SK-N-SH (cell line): ENCODE measurements around the gene PDE9A.

ENCODE experiments used
- GABPA ChIP-seq: IDR thresholded peaks from 2 replicates; pipeline ENCODE4 v1.4.0; 2012; ENCODE audit warnings: low read depth, mild to moderate bottlenecking
- JUND ChIP-seq: IDR thresholded peaks from 2 replicates; pipeline ENCODE4 v1.4.0; 2012
- RCOR1 ChIP-seq: fragments of 150-350 bp; IDR thresholded peaks from 2 replicates; pipeline ENCODE4 v1.6.1; 2017; ENCODE audit warnings: antibody characterized with exemption, low read length
- SIN3A ChIP-seq: IDR thresholded peaks from 2 replicates; pipeline ENCODE4 v1.6.1; 2012; ENCODE audit warnings: low read depth, mild to moderate bottlenecking, low read length, moderate library complexity, borderline replicate concordance
- TCF12 ChIP-seq: IDR thresholded peaks from 2 replicates; pipeline ENCODE4 v1.4.0; 2012
- TEAD4 ChIP-seq: IDR thresholded peaks from 2 replicates; pipeline ENCODE4 v1.4.0; 2012; ENCODE audit warnings: mild to moderate bottlenecking, borderline replicate concordance; ENCODE audit not compliant: insufficient read depth
- TF ChIP-seq, protein P1 (sequence below): fragments of 200-600 bp; sonication (generic); IDR thresholded peaks from 2 replicates; pipeline ENCODE4 v1.6.1; 2017; ENCODE audit warnings: antibody characterized with exemption, mild to moderate bottlenecking, moderate library complexity
- TF ChIP-seq, protein P2 (sequence below): fragments of 150-350 bp; IDR thresholded peaks from 2 replicates; pipeline ENCODE4 v1.6.1; 2016; ENCODE audit warnings: mild to moderate bottlenecking, low read depth, low read length

DNA sequence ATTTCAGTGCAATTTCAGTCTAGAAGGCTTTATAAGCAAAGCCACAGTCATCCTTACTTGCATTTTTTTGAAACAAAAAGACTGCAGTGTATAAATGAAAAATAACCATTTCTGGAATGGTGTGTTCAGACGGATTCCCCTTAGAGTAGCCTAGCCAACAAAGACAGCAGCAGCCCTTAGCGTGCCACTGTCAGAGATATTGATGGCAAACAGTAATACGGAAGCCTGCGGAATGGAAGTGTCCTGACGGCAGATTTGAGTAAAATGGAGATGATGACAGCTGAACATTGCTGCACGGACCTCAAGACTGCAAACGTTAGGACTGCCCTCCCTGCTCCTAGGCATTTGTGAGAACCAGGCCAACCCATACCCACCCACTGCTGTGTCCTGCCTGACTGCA is 54.7 kb downstream of the PDE9A start:
- TF ChIP-seq RCOR1: no peak
- TF ChIP-seq GABPA: no peak
- TF ChIP-seq, protein P1, sequence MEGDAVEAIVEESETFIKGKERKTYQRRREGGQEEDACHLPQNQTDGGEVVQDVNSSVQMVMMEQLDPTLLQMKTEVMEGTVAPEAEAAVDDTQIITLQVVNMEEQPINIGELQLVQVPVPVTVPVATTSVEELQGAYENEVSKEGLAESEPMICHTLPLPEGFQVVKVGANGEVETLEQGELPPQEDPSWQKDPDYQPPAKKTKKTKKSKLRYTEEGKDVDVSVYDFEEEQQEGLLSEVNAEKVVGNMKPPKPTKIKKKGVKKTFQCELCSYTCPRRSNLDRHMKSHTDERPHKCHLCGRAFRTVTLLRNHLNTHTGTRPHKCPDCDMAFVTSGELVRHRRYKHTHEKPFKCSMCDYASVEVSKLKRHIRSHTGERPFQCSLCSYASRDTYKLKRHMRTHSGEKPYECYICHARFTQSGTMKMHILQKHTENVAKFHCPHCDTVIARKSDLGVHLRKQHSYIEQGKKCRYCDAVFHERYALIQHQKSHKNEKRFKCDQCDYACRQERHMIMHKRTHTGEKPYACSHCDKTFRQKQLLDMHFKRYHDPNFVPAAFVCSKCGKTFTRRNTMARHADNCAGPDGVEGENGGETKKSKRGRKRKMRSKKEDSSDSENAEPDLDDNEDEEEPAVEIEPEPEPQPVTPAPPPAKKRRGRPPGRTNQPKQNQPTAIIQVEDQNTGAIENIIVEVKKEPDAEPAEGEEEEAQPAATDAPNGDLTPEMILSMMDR: no peak
- TF ChIP-seq, protein P2, sequence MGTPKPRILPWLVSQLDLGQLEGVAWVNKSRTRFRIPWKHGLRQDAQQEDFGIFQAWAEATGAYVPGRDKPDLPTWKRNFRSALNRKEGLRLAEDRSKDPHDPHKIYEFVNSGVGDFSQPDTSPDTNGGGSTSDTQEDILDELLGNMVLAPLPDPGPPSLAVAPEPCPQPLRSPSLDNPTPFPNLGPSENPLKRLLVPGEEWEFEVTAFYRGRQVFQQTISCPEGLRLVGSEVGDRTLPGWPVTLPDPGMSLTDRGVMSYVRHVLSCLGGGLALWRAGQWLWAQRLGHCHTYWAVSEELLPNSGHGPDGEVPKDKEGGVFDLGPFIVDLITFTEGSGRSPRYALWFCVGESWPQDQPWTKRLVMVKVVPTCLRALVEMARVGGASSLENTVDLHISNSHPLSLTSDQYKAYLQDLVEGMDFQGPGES: no peak
- TF ChIP-seq SIN3A: no peak
- TF ChIP-seq TEAD4: no peak
- no peak for TF ChIP-seq TCF12
- TF ChIP-seq JUND: no peak
